Stimulated activated memory B cell treated with anti-CD40 and anti-IgM and Interleukin-4, amounts not matched to agents 10 μg/mL and 1 μg/mL and 100 μg/mL, for 72 hours (primary cell): ENCODE results near the gene IQCF6.

ENCODE experiments used
- ATAC-seq: fragments of 150-1000 bp; cut with Tn5 transposase; 2 replicates; pipeline ENCODE4 v1.10.0; 2021
- H3K27ac Mint-ChIP-seq: one replicate; pipeline ENCODE4 v1.8.0; 2022; ENCODE audit warnings: mild to moderate bottlenecking, mixed read lengths
- H3K27me3 Mint-ChIP-seq: one replicate; pipeline ENCODE4 v1.8.0; 2022; ENCODE audit warnings: mixed read lengths
- H3K36me3 Mint-ChIP-seq: one replicate; pipeline ENCODE4 v1.8.0; 2022; ENCODE audit warnings: mixed read lengths
- H3K4me1 Mint-ChIP-seq: one replicate; pipeline ENCODE4 v1.8.0; 2022; ENCODE audit warnings: mixed read lengths
- H3K4me3 Mint-ChIP-seq: one replicate; pipeline ENCODE4 v1.8.0; 2022; ENCODE audit warnings: mild to moderate bottlenecking, moderate library complexity, mixed read lengths
- H3K9me3 Mint-ChIP-seq: one replicate; pipeline ENCODE4 v1.8.0; 2022; ENCODE audit warnings: mixed read lengths

The IQCF6 gene

GRCh38 chr3:51779137-51779536, at the start of gene IQCF6:
IQCF6 (minus strand) TSS chr3:51779237; CDS start chr3:51779224, 13 bp downstream.
- ATAC-seq = no peak
- Mint-ChIP-seq H3K9me3 (no peaks in the 10 kb centered on the region), H3K4me3 (no peak within 1 kb of the TSS), H3K27me3 (peaks cover 19% of the 10 kb centered on the region), H3K36me3 (no peaks in the 10 kb centered on the region), H3K27ac (no peak within 1 kb of the TSS), H3K4me1 (no peaks in the 10 kb centered on the region)

DNA sequence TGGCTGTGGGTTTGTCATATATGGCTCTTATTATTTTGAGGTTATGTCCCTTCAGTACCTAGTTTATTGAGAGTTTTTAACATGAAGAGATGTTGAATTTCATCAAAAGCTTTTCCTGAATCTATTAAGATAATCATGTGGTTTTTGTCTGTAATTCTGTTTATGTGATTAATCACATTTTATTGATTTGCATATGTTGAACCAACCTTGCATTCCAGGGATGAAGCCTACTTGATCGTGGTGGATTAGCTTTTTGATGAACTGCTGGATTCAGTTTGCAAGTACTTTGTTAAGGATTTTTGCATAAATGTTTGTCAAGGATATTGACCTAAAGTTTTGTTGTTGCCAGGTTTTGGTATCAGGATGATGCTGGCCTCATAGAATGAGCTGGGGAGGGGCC, 49.3 kb upstream of the IQCF6 start:
- peaks cover 54% of the 10 kb centered on the region for H3K27me3 Mint-ChIP-seq
- H3K4me3 Mint-ChIP-seq = no peak overlapping the region
- ATAC-seq = no peak
- no peaks in the 10 kb centered on the region for H3K4me1 Mint-ChIP-seq
- peaks cover 9% of the 10 kb centered on the region for H3K9me3 Mint-ChIP-seq
- H3K36me3 Mint-ChIP-seq = no peaks in the 10 kb centered on the region
- H3K27ac Mint-ChIP-seq = no peak overlapping the region

- H3K4me1 Mint-ChIP-seq = no peaks in the 10 kb centered on the region
- no peak for ATAC-seq
- H3K4me3 Mint-ChIP-seq = no peak overlapping the region
- H3K27ac Mint-ChIP-seq = no peak overlapping the region
- no peaks in the 10 kb centered on the region for H3K36me3 Mint-ChIP-seq
- peaks cover 8% of the 10 kb centered on the region for H3K9me3 Mint-ChIP-seq
- H3K27me3 Mint-ChIP-seq = peaks cover 79% of the 10 kb centered on the region
Observed at GRCh38 chr3:51819709-51820406, 40.8 kb upstream of the IQCF6 start.

DNA sequence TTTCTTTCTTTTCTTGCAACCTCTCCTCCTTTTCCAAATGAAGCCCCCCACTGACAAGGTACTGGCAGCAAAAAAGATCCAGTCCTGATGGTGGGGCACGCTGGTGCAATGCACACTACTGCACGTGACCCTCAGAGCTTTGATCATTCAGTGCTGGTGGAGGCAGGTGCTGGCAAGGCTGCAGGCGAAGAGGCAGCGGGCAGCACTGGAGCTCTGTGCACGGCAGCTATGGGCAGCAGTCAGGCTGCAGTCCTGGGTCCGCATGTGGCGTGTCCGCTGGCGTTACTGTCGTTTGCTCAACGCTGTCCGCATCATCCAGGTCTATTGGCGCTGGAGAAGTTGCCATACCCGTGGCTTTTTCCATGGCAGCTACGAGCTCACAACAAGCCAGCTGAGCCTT, 40.1 kb upstream of the IQCF6 start:
- no peak overlapping the region for H3K27ac Mint-ChIP-seq
- no peaks in the 10 kb centered on the region for H3K36me3 Mint-ChIP-seq
- peaks cover 8% of the 10 kb centered on the region for H3K9me3 Mint-ChIP-seq
- no peak overlapping the region for H3K4me3 Mint-ChIP-seq
- no peaks in the 10 kb centered on the region for H3K4me1 Mint-ChIP-seq
- peaks cover 78% of the 10 kb centered on the region for H3K27me3 Mint-ChIP-seq
- ATAC-seq = no peak

- Mint-ChIP-seq H3K27me3 (peaks cover 71% of the 10 kb centered on the region), H3K36me3 (no peaks in the 10 kb centered on the region), H3K9me3 (peaks cover 4% of the 10 kb centered on the region), H3K27ac (no peak overlapping the region), H3K4me1 (no peaks in the 10 kb centered on the region), H3K4me3 (no peak overlapping the region)
- ATAC-seq = no peak
Observed at GRCh38 chr3:51817375-51817774, 38.3 kb upstream of the IQCF6 start.

GRCh38 chr3:51816723-51817122, 37.7 kb upstream of the IQCF6 start:
- no peaks in the 10 kb centered on the region for H3K4me1 Mint-ChIP-seq
- H3K27ac Mint-ChIP-seq = no peak overlapping the region
- H3K36me3 Mint-ChIP-seq = no peaks in the 10 kb centered on the region
- H3K9me3 Mint-ChIP-seq = peaks cover 2% of the 10 kb centered on the region
- no peak overlapping the region for H3K4me3 Mint-ChIP-seq
- peaks cover 64% of the 10 kb centered on the region for H3K27me3 Mint-ChIP-seq
- ATAC-seq = no peak

DNA sequence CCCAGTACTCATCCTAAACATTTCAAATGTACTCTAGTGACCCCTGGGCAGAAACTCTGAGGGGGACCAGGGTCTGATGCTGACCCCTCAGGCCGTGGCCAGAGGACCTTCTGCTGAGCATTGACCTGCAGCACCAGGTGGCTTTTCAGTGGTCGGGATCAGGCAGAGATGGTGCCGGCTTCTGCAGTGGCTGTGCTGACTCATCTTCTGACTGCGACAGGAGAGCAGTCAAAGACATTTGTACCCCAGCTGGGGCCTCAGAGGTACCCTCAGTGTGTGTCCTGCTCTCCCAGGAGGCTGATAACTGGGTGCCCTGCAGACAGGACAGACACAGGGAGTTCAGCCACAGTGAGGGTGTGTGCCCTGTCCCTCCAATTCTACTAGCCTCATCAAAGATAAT, 36.6 kb upstream of the IQCF6 start:
- Mint-ChIP-seq H3K9me3 (no peaks in the 10 kb centered on the region), H3K27ac (no peak overlapping the region), H3K36me3 (no peaks in the 10 kb centered on the region), H3K4me1 (no peaks in the 10 kb centered on the region), H3K27me3 (peaks cover 53% of the 10 kb centered on the region), H3K4me3 (no peak overlapping the region)
- ATAC-seq = no peak

DNA sequence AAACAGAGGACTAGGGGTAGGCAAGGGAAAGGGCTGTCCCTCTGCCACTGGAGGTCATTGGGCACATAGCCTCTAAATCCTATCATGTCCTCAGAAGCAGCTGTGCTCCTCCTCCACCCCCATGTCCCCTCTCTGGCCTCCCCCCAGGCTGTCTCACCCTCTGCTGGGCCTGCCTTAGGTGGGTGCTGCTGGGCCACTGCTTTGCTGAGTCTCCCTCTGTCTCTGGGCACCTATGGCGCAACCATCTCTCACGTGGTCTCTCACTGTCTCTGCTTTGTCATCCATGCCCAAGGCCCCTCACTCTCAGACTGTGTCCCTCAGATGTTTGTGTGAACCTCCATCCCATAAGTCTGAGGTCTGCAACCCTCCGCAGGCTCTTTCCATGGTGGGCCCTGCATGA, 35.0 kb upstream of the IQCF6 start:
- no peak overlapping the region for H3K4me3 Mint-ChIP-seq
- no peak for ATAC-seq
- H3K36me3 Mint-ChIP-seq = no peaks in the 10 kb centered on the region
- no peaks in the 10 kb centered on the region for H3K9me3 Mint-ChIP-seq
- H3K4me1 Mint-ChIP-seq = no peaks in the 10 kb centered on the region
- no peak overlapping the region for H3K27ac Mint-ChIP-seq
- H3K27me3 Mint-ChIP-seq = peaks cover 42% of the 10 kb centered on the region

DNA sequence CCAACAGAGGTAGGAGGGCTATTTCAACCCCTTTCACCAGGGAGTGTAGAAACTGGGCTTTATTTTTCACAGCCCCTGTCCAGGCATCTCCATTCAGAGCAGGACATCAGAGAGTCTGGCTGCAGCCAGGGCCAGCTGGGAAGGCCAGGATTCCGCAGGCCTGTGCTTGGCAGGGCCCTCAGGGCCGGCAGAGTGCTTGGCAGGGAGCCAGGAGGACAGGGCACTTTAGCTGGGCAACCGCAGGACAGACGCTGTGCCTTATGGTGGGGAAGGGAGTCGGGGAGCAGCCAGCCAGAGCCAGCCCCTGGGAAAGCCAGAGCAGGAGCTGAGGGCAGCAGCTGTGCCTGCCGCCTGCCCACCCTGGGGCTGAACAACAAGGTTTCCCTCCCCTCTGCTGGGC, 34.5 kb upstream of the IQCF6 start:
- Mint-ChIP-seq H3K9me3 (no peaks in the 10 kb centered on the region), H3K27ac (no peak overlapping the region)
- no peak for ATAC-seq

GRCh38 chr3:51808934-51809333, 29.9 kb upstream of the IQCF6 start:
- no peaks in the 10 kb centered on the region for H3K4me1 Mint-ChIP-seq
- ATAC-seq = no peak
- H3K36me3 Mint-ChIP-seq = peaks cover 6% of the 10 kb centered on the region
- H3K9me3 Mint-ChIP-seq = peaks cover 4% of the 10 kb centered on the region
- no peak overlapping the region for H3K4me3 Mint-ChIP-seq
- peaks cover 25% of the 10 kb centered on the region for H3K27me3 Mint-ChIP-seq
- no peak overlapping the region for H3K27ac Mint-ChIP-seq

More for the DNA sequence above, 34.5 kb upstream of the IQCF6 start:
- H3K4me1 Mint-ChIP-seq = no peaks in the 10 kb centered on the region
- no peak overlapping the region for H3K4me3 Mint-ChIP-seq
- no peaks in the 10 kb centered on the region for H3K36me3 Mint-ChIP-seq
- H3K27me3 Mint-ChIP-seq = peaks cover 39% of the 10 kb centered on the region

- no peaks in the 10 kb centered on the region for H3K4me1 Mint-ChIP-seq
- no peak for ATAC-seq
Observed at GRCh38 chr3:51802106-51802703, 23.2 kb upstream of the IQCF6 start.

GRCh38 chr3:51800750-51801125, 21.7 kb upstream of the IQCF6 start:
- Mint-ChIP-seq H3K9me3 (no peaks in the 10 kb centered on the region), H3K27ac (no peak overlapping the region), H3K27me3 (peaks cover 31% of the 10 kb centered on the region), H3K4me3 (no peak overlapping the region), H3K36me3 (no peaks in the 10 kb centered on the region), H3K4me1 (peaks cover 6% of the 10 kb centered on the region)
- ATAC-seq = no peak

More at GRCh38 chr3:51802106-51802703, 23.2 kb upstream of the IQCF6 start:
- no peaks in the 10 kb centered on the region for H3K36me3 Mint-ChIP-seq
- no peaks in the 10 kb centered on the region for H3K9me3 Mint-ChIP-seq
- peaks cover 17% of the 10 kb centered on the region for H3K27me3 Mint-ChIP-seq
- no peak overlapping the region for H3K27ac Mint-ChIP-seq
- H3K4me3 Mint-ChIP-seq = no peak overlapping the region

DNA sequence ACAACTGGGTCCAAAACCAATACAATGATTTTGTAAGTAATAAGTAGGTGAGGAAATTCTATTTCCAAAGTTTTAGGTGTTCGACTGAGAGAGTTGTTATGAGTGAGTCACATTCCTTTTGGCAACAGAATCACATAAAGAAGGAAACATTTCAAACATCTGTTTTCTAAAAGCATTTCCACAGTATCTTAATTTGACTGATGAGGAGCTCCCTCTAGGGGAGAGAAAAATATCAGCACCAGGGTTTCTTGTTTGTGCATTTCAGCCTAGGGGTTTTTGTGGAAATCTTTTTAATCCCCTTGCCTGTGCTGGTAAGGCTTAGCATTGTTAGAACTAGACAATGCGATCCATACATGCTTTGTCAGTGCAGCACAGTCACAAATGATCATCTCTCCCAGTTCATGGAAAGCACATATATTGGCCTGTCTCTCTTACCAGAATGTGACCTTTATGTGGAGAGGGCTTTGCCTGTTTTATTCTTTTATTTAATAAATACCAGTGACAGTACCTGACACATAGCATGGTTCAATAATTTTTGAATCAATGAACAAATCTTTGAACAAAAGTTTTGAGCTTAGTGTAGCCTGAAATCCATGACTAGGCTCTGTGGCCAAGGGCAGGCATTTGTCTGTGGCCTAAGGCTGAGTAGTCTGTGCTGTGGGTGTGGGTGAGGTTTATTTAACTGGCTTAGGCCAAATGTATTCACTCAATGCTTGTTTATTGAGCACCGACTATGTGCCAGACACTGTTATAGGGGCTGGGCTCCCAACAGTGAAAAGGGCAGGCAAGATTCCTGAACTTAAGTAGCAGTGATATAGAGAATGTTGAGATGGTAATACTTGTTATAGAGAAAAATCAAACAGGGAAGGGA, 21.1 kb upstream of the IQCF6 start:
- ATAC-seq = no peak
- Mint-ChIP-seq H3K27ac (no peak overlapping the region), H3K4me1 (peaks cover 6% of the 10 kb centered on the region), H3K36me3 (no peaks in the 10 kb centered on the region), H3K9me3 (no peaks in the 10 kb centered on the region), H3K27me3 (peaks cover 38% of the 10 kb centered on the region), H3K4me3 (no peak overlapping the region)

GRCh38 chr3:51798411-51798963, 19.4 kb upstream of the IQCF6 start:
- Mint-ChIP-seq H3K36me3 (no peaks in the 10 kb centered on the region), H3K27ac (no peak overlapping the region)

GRCh38 chr3:51796854-51797253, 17.8 kb upstream of the IQCF6 start:
- H3K4me1 Mint-ChIP-seq = peaks cover 6% of the 10 kb centered on the region
- peak overlapping the region; percentile 11 for H3K27ac Mint-ChIP-seq
- ATAC-seq = peak; percentile 82
- peaks cover 32% of the 10 kb centered on the region for H3K27me3 Mint-ChIP-seq
- no peaks in the 10 kb centered on the region for H3K9me3 Mint-ChIP-seq
- H3K4me3 Mint-ChIP-seq = no peak overlapping the region
- no peaks in the 10 kb centered on the region for H3K36me3 Mint-ChIP-seq

More at GRCh38 chr3:51798411-51798963, 19.4 kb upstream of the IQCF6 start:
- H3K4me1 Mint-ChIP-seq = peaks cover 6% of the 10 kb centered on the region
- no peak overlapping the region for H3K4me3 Mint-ChIP-seq
- H3K9me3 Mint-ChIP-seq = no peaks in the 10 kb centered on the region
- no peak for ATAC-seq
- peaks cover 32% of the 10 kb centered on the region for H3K27me3 Mint-ChIP-seq
